ENCODE measurements around the gene SNAI1. TPM values are rescaled to one million over a fixed set of nuclear protein-coding genes. Genes with fewer than 3 reads are reported as not detected.
"Not testable (repeated sequence)": the region's sequence is repeated elsewhere in the genome, so short reads cannot be mapped to it uniquely, and the experiment has no call there.

The SNAI1 gene
- polyA plus RNA-seq, 1 experiment, result 6.5 TPM

- Histone ChIP-seq H3K4me3 (ENCODE audit: low read depth, low read length) (no peak overlapping the region), H3K27me3 (ENCODE audit: control insufficient read depth, insufficient read depth, low read length) (no peaks in the 10 kb centered on the region), H3K36me3 (ENCODE audit: control insufficient read depth, insufficient read depth, low read length) (no peaks in the 10 kb centered on the region)
- ChIA-PET CTCF (no interaction called here), POLR2A (no interaction called here)
- TF ChIP-seq, protein P1, sequence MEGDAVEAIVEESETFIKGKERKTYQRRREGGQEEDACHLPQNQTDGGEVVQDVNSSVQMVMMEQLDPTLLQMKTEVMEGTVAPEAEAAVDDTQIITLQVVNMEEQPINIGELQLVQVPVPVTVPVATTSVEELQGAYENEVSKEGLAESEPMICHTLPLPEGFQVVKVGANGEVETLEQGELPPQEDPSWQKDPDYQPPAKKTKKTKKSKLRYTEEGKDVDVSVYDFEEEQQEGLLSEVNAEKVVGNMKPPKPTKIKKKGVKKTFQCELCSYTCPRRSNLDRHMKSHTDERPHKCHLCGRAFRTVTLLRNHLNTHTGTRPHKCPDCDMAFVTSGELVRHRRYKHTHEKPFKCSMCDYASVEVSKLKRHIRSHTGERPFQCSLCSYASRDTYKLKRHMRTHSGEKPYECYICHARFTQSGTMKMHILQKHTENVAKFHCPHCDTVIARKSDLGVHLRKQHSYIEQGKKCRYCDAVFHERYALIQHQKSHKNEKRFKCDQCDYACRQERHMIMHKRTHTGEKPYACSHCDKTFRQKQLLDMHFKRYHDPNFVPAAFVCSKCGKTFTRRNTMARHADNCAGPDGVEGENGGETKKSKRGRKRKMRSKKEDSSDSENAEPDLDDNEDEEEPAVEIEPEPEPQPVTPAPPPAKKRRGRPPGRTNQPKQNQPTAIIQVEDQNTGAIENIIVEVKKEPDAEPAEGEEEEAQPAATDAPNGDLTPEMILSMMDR (IDR thresholded peaks at IDR 0.05; ENCODE audit: insufficient read depth, low read depth, low read length), result no peak
- no peak for DNase-seq (ENCODE audit: low read depth)
Observed at GRCh38 chr20:50009521-50010454, 27.0 kb downstream of the SNAI1 start.

- H3K36me3 ChIP-seq (ENCODE audit: control insufficient read depth, insufficient read depth, low read length); DNase-seq (ENCODE audit: low read depth); CTCF ChIA-PET; POLR2A ChIA-PET; H3K27me3 ChIP-seq (ENCODE audit: control insufficient read depth, insufficient read depth, low read length); H3K4me3 ChIP-seq (ENCODE audit: low read depth, low read length): not testable (repeated sequence)
Observed at GRCh38 chr20:50011597-50011996, 28.8 kb downstream of the SNAI1 start.

DNA sequence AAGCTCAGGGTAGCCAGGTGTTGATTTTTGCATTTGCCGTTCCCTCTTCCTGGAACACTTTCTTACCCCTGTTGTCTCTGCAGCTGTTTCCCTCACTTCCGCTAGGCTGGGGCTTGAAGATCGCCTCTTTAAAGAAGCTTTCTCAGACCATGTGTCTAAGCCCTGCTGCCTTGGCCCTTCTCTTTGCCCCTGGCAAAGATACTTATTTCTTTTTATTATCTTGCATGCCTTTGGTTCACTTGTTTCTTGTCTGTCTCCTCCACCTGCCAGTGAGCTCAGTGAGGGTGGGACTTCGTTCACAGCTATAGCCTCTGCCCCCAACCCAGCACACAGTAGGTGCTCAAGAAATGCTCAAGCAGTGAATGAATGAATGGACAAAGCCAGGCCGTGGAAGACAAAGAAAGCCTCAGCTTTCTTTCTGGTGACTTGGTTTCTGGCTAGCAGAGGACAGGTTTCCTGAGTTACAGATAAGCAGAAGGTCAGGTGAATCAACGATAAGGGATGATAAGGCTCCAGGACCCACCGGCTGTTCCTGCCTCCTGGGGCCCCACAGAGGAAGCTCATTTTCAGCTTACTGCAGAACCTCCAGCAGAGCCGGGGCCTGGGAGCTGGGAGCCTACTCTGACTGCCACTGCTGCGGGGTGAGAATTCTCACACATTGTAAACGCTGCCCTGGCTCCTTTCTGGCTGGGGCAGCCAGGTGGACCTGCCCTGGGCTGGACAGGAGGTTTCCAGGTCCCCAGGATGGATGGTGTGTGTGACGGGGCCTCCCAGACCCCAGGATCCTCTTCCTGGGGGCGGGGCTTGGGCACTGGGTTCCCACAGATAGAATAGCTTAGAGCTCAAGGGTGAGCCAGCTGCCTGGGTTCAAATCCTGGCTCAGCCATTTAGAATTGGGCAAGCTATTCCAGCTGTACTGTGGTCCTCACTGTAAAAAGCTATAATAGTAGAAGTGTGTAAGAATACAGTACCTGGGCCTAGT lies 29.8 kb downstream of the SNAI1 start:
- no peaks in the 10 kb centered on the region for H3K27me3 ChIP-seq (ENCODE audit: control insufficient read depth, insufficient read depth, low read length)
- no peak overlapping the region for H3K4me3 ChIP-seq (ENCODE audit: low read depth, low read length)
- TF ChIP-seq, protein P1 (IDR thresholded peaks at IDR 0.05; ENCODE audit: insufficient read depth, low read depth, low read length), result no peak
- DNase-seq (ENCODE audit: low read depth), result no peak
- ChIA-PET POLR2A (no interaction called here), CTCF (interaction anchor here (1.2 kb wide), 2 partner anchors 9 to 11 kb away, joined by 3 to 4 read pairs; no protein-coding TSS in a partner anchor)
- no peaks in the 10 kb centered on the region for H3K36me3 ChIP-seq (ENCODE audit: control insufficient read depth, insufficient read depth, low read length)

DNA sequence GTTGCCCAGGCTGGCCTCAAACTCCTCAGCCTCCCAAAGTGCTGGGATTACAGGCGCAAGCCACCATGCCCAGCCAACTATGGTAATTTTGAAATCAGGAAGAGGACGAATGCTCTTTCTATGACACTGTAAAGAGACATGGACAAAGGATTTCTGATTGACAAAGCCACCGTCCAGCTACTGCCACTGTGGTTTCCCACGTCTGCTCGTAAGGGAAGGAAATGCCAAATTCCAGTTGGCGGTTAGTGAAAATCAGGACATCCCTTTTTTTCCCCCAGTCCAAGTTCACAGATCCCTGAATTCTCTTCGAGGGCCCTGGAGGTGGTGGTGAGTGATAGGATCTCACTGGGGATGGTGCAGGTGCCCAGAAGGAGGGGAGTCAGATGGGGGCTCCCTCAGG lies 31.2 kb downstream of the SNAI1 start:
- TF ChIP-seq, protein P1 (IDR thresholded peaks at IDR 0.05; ENCODE audit: insufficient read depth, low read depth, low read length), result no peak
- H3K36me3 ChIP-seq (ENCODE audit: control insufficient read depth, insufficient read depth, low read length), result no peaks in the 10 kb centered on the region
- ChIA-PET POLR2A (no interaction called here), CTCF (interaction anchor here (0.6 to 1.2 kb wide), 2 partner anchors 8 to 973 kb away, joined by 3 read pairs; no protein-coding TSS in a partner anchor)
- H3K4me3 ChIP-seq (ENCODE audit: low read depth, low read length), result no peak overlapping the region
- no peak for DNase-seq (ENCODE audit: low read depth)
- H3K27me3 ChIP-seq (ENCODE audit: control insufficient read depth, insufficient read depth, low read length), result no peaks in the 10 kb centered on the region

- ChIA-PET CTCF (no interaction called here), POLR2A (no interaction called here)
- no peak for DNase-seq (ENCODE audit: low read depth)
- TF ChIP-seq, protein P1 (IDR thresholded peaks at IDR 0.05; ENCODE audit: insufficient read depth, low read depth, low read length), result no peak
- Histone ChIP-seq H3K36me3 (ENCODE audit: control insufficient read depth, insufficient read depth, low read length) (no peaks in the 10 kb centered on the region), H3K27me3 (ENCODE audit: control insufficient read depth, insufficient read depth, low read length) (no peaks in the 10 kb centered on the region), H3K4me3 (ENCODE audit: low read depth, low read length) (no peak overlapping the region)
Observed at GRCh38 chr20:50014570-50015562, 32.1 kb downstream of the SNAI1 start.
